AG09319 (cell line): ENCODE data around the gene SLC7A6.

Source experiments
- DNase-seq: peaks from one replicate; pipeline ENCODE4 v3.0.0-alpha.2; 2010; ENCODE audit warnings: low read depth; ENCODE audit errors: extremely low read depth
- CTCF ChIP-seq: IDR thresholded peaks from 2 replicates; pipeline ENCODE4 v1.5.1; 2011; ENCODE audit warnings: low read depth, mild to moderate bottlenecking, inconsistent platforms, low read length, moderate library complexity

SLC7A6 gene

GRCh38 chr16:68257251-68257905, 6.9 kb upstream of the SLC7A6 start:
- no peak for DNase-seq

GRCh38 chr16:68257906-68258800, 6.2 kb upstream of the SLC7A6 start:
- TF ChIP-seq CTCF = no peak
- no peak for DNase-seq

More at GRCh38 chr16:68257251-68257905, 6.9 kb upstream of the SLC7A6 start:
- no peak for TF ChIP-seq CTCF

- TF ChIP-seq CTCF = no peak
- no peak for DNase-seq
Observed at GRCh38 chr16:68259007-68259825, 5.1 kb upstream of the SLC7A6 start.

GRCh38 chr16:68263559-68264127, 683 bp upstream of the SLC7A6 start:
- TF ChIP-seq CTCF = no peak
- DNase-seq = no peak

GRCh38 chr16:68265078-68265920, 973 bp downstream of the SLC7A6 start:
- DNase-seq = no peak
- no peak for TF ChIP-seq CTCF

- TF ChIP-seq CTCF = no peak
- no peak for DNase-seq
Observed at GRCh38 chr16:68267612-68268405, 3.5 kb downstream of the SLC7A6 start.
